Endothelial cell (in vitro differentiated cells): ENCODE results near the gene PLPP6. TPM values are rescaled to one million over a fixed set of nuclear protein-coding genes. Genes with fewer than 3 reads are reported as not detected.

ENCODE experiments used
- DNase-seq: peaks from one replicate; pipeline ENCODE4 v3.0.0; 2021; ENCODE audit warnings: low spot score
- H3K27ac Mint-ChIP-seq: one replicate; pipeline ENCODE4 v1.8.0; 2021; ENCODE audit warnings: mixed read lengths, inconsistent platforms; ENCODE audit not compliant: unreplicated experiment
- H3K27me3 Mint-ChIP-seq: one replicate; pipeline ENCODE4 v1.8.0; 2021; ENCODE audit warnings: mild to moderate bottlenecking, moderate library complexity, mixed read lengths, inconsistent platforms; ENCODE audit not compliant: unreplicated experiment
- H3K36me3 Mint-ChIP-seq: one replicate; pipeline ENCODE4 v1.8.0; 2021; ENCODE audit warnings: mild to moderate bottlenecking, low read depth, mixed read lengths, inconsistent platforms; ENCODE audit not compliant: unreplicated experiment
- H3K4me1 Mint-ChIP-seq: one replicate; pipeline ENCODE4 v1.8.0; 2021; ENCODE audit warnings: mild to moderate bottlenecking, mixed read lengths, inconsistent platforms; ENCODE audit not compliant: unreplicated experiment
- H3K4me3 Mint-ChIP-seq: one replicate; pipeline ENCODE4 v1.8.0; 2021; ENCODE audit warnings: mild to moderate bottlenecking, mixed read lengths, inconsistent platforms; ENCODE audit not compliant: unreplicated experiment
- H3K9me3 Mint-ChIP-seq: one replicate; pipeline ENCODE4 v1.8.0; 2021; ENCODE audit warnings: mixed read lengths, inconsistent platforms; ENCODE audit not compliant: unreplicated experiment
- CTCF ChIP-seq: fragments of 200-600 bp; sonication (generic); IDR thresholded peaks from one replicate; pipeline ENCODE4 v1.5.0; 2021; ENCODE audit warnings: antibody characterized with exemption; ENCODE audit not compliant: unreplicated experiment
- total RNA-seq: library from RNA; stranded (reverse); fragmentation: NEBNext Ultra II Directional; extraction: Animal tissue kit (Norgen Biotek cat#: 25700); gene quantifications from one replicate; pipeline ENCODE4 v1.2.1, GENCODE V29; 2021; ENCODE audit not compliant: unreplicated experiment

PLPP6 gene
- total RNA-seq, 1 donor from 2014 or later: 7.7 TPM

DNA sequence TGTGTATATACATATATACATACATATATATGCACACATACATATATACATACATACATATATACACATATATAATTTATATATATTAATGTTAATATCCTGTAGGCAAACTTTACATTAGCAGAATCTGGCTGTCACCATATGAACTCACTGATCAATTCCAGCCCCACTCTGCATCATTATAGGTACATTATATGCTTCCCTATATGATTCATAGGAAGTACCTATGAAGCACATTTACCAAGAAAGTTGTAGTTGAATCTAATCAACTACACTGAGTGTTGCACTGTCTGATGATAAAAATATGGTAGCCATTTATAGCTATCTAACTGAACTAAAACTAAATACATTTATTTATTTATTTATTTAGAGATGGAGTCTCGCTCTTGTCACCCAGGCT is 9.6 kb downstream of the PLPP6 start:
- Mint-ChIP-seq H3K4me3 (no peak overlapping the region), H3K9me3 (no peaks in the 10 kb centered on the region), H3K36me3 (no peaks in the 10 kb centered on the region), H3K27ac (no peak overlapping the region), H3K4me1 (peaks cover 6% of the 10 kb centered on the region), H3K27me3 (peaks cover 2% of the 10 kb centered on the region)
- no peak for DNase-seq
- TF ChIP-seq CTCF: no peak

- no peak overlapping the region for H3K4me3 Mint-ChIP-seq
- H3K9me3 Mint-ChIP-seq: no peaks in the 10 kb centered on the region
- peaks cover 2% of the 10 kb centered on the region for H3K27me3 Mint-ChIP-seq
- no peak for DNase-seq
- no peak overlapping the region for H3K27ac Mint-ChIP-seq
- H3K36me3 Mint-ChIP-seq: no peaks in the 10 kb centered on the region
- H3K4me1 Mint-ChIP-seq: peaks cover 6% of the 10 kb centered on the region
- TF ChIP-seq CTCF: no peak
These were observed 12.7 kb downstream of the PLPP6 start for GRCh38 chr9:4674783-4675182.

DNA sequence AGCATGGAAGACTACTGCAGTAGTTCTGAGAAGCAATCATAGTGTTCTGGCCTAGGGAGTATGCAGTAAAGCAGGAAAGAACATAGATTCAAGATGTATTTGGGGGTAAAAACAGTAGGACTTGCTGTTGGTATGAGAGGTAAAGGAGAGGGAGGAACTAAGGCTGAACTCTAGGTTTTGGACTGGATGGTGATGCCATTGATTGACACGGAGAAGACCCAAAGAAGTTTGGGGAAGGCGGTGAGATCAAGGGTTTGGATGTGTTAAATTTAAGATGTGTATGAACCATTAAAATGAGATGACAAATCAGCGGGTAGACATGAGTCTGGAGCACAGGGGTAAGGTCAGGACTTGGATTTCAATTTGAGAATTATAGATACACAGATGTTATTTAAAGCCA is 15.3 kb downstream of the PLPP6 start:
- Mint-ChIP-seq H3K9me3 (no peaks in the 10 kb centered on the region), H3K4me3 (no peak overlapping the region), H3K36me3 (no peaks in the 10 kb centered on the region), H3K27ac (no peak overlapping the region), H3K4me1 (peaks cover 2% of the 10 kb centered on the region), H3K27me3 (peaks cover 2% of the 10 kb centered on the region)
- DNase-seq: no peak
- TF ChIP-seq CTCF: no peak

- Mint-ChIP-seq H3K9me3 (no peaks in the 10 kb centered on the region), H3K36me3 (no peaks in the 10 kb centered on the region), H3K27ac (no peak overlapping the region), H3K4me3 (no peak overlapping the region), H3K4me1 (peaks cover 2% of the 10 kb centered on the region), H3K27me3 (peaks cover 2% of the 10 kb centered on the region)
- peak; percentile 22 for DNase-seq
- TF ChIP-seq CTCF: no peak
These were observed 16.7 kb downstream of the PLPP6 start for GRCh38 chr9:4678679-4679267.

- Mint-ChIP-seq H3K4me1 (peaks cover 2% of the 10 kb centered on the region), H3K36me3 (no peaks in the 10 kb centered on the region), H3K27me3 (peaks cover 2% of the 10 kb centered on the region), H3K27ac (no peak within 1 kb of the TSS), H3K4me3 (no peak within 1 kb of the TSS), H3K9me3 (no peaks in the 10 kb centered on the region)
- peak; percentile 99 for DNase-seq
- peak; percentile 82 for TF ChIP-seq CTCF
These were observed 17.4 kb downstream of the PLPP6 start, which contains the start of gene CDC37L1 for GRCh38 chr9:4679268-4680172. TSS of gene CDC37L1 (plus strand) at chr9:4679569. CDS start at chr9:4679768, 199 bp downstream.
